HG03280 (cell line): Measurements from ENCODE around the gene CD300LD.
"Not testable (repeated sequence)": the region's sequence is repeated elsewhere in the genome, so short reads cannot be mapped to it uniquely, and the experiment has no call there.

Experiments
- ATAC-seq: cut with Tn5 transposase; IDR thresholded peaks from one replicate; pipeline ENCODE4 v1.9.1; 2021; ENCODE audit warnings: mild to moderate bottlenecking, moderate library complexity; ENCODE audit not compliant: unreplicated experiment

Gene CD300LD

GRCh38 chr17:74573635-74574034 lies 18.4 kb downstream of the CD300LD start:
- ATAC-seq = not testable (repeated sequence)

- ATAC-seq = no peak
Observed at GRCh38 chr17:74573169-74573568, 18.9 kb downstream of the CD300LD start.

GRCh38 chr17:74571621-74572270 lies 20.3 kb downstream of the CD300LD start:
- no peak for ATAC-seq

- no peak for ATAC-seq
Observed at GRCh38 chr17:74569020-74570003, 22.8 kb downstream of the CD300LD start.

GRCh38 chr17:74568106-74568873 lies 23.8 kb downstream of the CD300LD start:
- ATAC-seq = no peak

GRCh38 chr17:74567397-74567796 lies 24.7 kb downstream of the CD300LD start, which contains the start of gene CD300H:
Gene CD300H (minus strand): TSS chr17:74567509.
- ATAC-seq = no peak

GRCh38 chr17:74566132-74566753 lies 25.8 kb downstream of the CD300LD start:
- no peak for ATAC-seq

- ATAC-seq = no peak
Observed at GRCh38 chr17:74565126-74565525, 27.0 kb downstream of the CD300LD start.

- no peak for ATAC-seq
Observed at GRCh38 chr17:74563358-74563757, 28.7 kb downstream of the CD300LD start.

GRCh38 chr17:74561586-74561985 lies 30.5 kb downstream of the CD300LD start:
- no peak for ATAC-seq

GRCh38 chr17:74558882-74559519 lies 33.1 kb downstream of the CD300LD start:
- ATAC-seq = no peak

- not testable (repeated sequence) for ATAC-seq
Observed at GRCh38 chr17:74558402-74558801, 33.7 kb downstream of the CD300LD start.

- ATAC-seq = no peak
Observed at GRCh38 chr17:74555427-74555940, 36.6 kb downstream of the CD300LD start.

GRCh38 chr17:74554909-74555308 lies 37.2 kb downstream of the CD300LD start:
- no peak for ATAC-seq

- ATAC-seq = no peak
Observed at GRCh38 chr17:74552037-74552436, 40.0 kb downstream of the CD300LD start.

- ATAC-seq = no peak
Observed at GRCh38 chr17:74550602-74551001, 41.5 kb downstream of the CD300LD start.

- no peak for ATAC-seq
Observed at GRCh38 chr17:74549343-74549742, 42.7 kb downstream of the CD300LD start.

- ATAC-seq = no peak
Observed at GRCh38 chr17:74547736-74548135, 44.3 kb downstream of the CD300LD start.

GRCh38 chr17:74547264-74547663 lies 44.8 kb downstream of the CD300LD start:
- no peak for ATAC-seq

GRCh38 chr17:74546586-74546985 lies 45.5 kb downstream of the CD300LD start:
- ATAC-seq = no peak
